AG04449 (cell line): ENCODE data around the gene MSH4.
"Not testable (repeated sequence)": the region's sequence is repeated elsewhere in the genome, so short reads cannot be mapped to it uniquely, and the experiment has no call there.

Source experiments
- CTCF ChIA-PET: fragments of 350-600 bp; formaldehyde crosslinking; extraction: SDS; loops from one replicate; lab custom pipeline; 2021; ENCODE audit warnings: antibody characterized with exemption; lab: Yijun Ruan, JAX
- POLR2A ChIA-PET: fragments of 400-600, 350-600 bp; formaldehyde crosslinking; extraction: SDS; loops from one replicate; lab custom pipeline; 2020; ENCODE audit warnings: antibody characterized with exemption, inconsistent platforms; lab: Yijun Ruan, JAX
- DNase-seq: peaks from one replicate; pipeline ENCODE4 v3.0.0-alpha.2; 2010; ENCODE audit warnings: low read depth, low spot score
- H3K4me3 ChIP-seq: 2 replicates; pipeline ENCODE4 v1.5.1; 2011; ENCODE audit warnings: low read depth, mild to moderate bottlenecking, control low read depth, low read length
- CTCF ChIP-seq: IDR thresholded peaks from one replicate; pipeline ENCODE4 v1.5.1; 2011; ENCODE audit warnings: mild to moderate bottlenecking, moderate library complexity, low read length, control low read depth, inconsistent platforms; ENCODE audit not compliant: insufficient read depth; ENCODE audit errors: missing control alignments

Gene MSH4

GRCh38 chr1:75797273-75797588 lies 549 bp downstream of the MSH4 start:
- TF ChIP-seq CTCF: no peak
- CTCF ChIA-PET: no interaction called here
- POLR2A ChIA-PET: interaction anchor here (0.6 to 1.1 kb wide), 2 partner anchors 11 to 24 kb away, joined by 3 to 5 read pairs; partner anchors contain the start of gene RABGGTB
- no peak overlapping the region for H3K4me3 ChIP-seq
- DNase-seq: no peak

- CTCF ChIA-PET: no interaction called here
- no peak for TF ChIP-seq CTCF
- POLR2A ChIA-PET: interaction anchor here (0.6 to 1.1 kb wide), 2 partner anchors 12 to 23 kb away, joined by 3 to 5 read pairs; partner anchors contain the start of gene RABGGTB
- DNase-seq: no peak
- H3K4me3 ChIP-seq: no peak overlapping the region
These were observed 1.0 kb downstream of the MSH4 start for GRCh38 chr1:75797606-75798216.

- CTCF ChIA-PET, H3K4me3 ChIP-seq, DNase-seq: not testable (repeated sequence)
- POLR2A ChIA-PET: interaction anchor here (1.3 kb wide), 1 partner anchor 16 kb away, joined by 3 read pairs; the partner anchor contains the start of gene RABGGTB
These were observed 4.8 kb downstream of the MSH4 start for GRCh38 chr1:75801480-75801879.

- DNase-seq: no peak
- ChIA-PET CTCF (no interaction called here), POLR2A (no interaction called here)
- no peak for TF ChIP-seq CTCF
- no peak overlapping the region for H3K4me3 ChIP-seq
These were observed 12.2 kb downstream of the MSH4 start for GRCh38 chr1:75808921-75809320.

- H3K4me3 ChIP-seq, CTCF ChIA-PET, POLR2A ChIA-PET, DNase-seq: not testable (repeated sequence)
These were observed 13.4 kb downstream of the MSH4 start for GRCh38 chr1:75810113-75810512.

- ChIA-PET POLR2A (interaction anchor here (0.8 kb wide), 1 partner anchor 26 kb away, joined by 4 read pairs; the partner anchor contains the start of gene RABGGTB), CTCF (no interaction called here)
- H3K4me3 ChIP-seq: no peak overlapping the region
- peak; percentile 28 for DNase-seq
- no peak for TF ChIP-seq CTCF
These were observed 14.7 kb downstream of the MSH4 start for GRCh38 chr1:75811211-75811981.

GRCh38 chr1:75812065-75812464 lies 15.4 kb downstream of the MSH4 start:
- CTCF ChIA-PET: no interaction called here
- no peak for DNase-seq
- POLR2A ChIA-PET: interaction anchor here (0.8 kb wide), 1 partner anchor 26 kb away, joined by 4 read pairs; the partner anchor contains the start of gene RABGGTB
- H3K4me3 ChIP-seq: no peak overlapping the region
- no peak for TF ChIP-seq CTCF

- H3K4me3 ChIP-seq, DNase-seq, CTCF ChIA-PET: not testable (repeated sequence)
- POLR2A ChIA-PET: interaction anchor here (0.6 kb wide), 1 partner anchor 57 kb away, joined by 3 read pairs; no protein-coding TSS in a partner anchor
These were observed 26.9 kb downstream of the MSH4 start for GRCh38 chr1:75823596-75823995.
